IPS-18a (cell line): ENCODE measurements around the gene CYP39A1.

Experiments used
- H3K27ac ChIP-seq: one replicate; pipeline ENCODE4 v1.5.1; 2013; ENCODE audit warnings: low read length
- H3K27me3 ChIP-seq: one replicate; pipeline ENCODE4 v1.6.1; 2013; ENCODE audit warnings: mild to moderate bottlenecking, low read length; ENCODE audit not compliant: control insufficient read depth, insufficient read depth
- H3K36me3 ChIP-seq: one replicate; pipeline ENCODE4 v1.6.1; 2013; ENCODE audit warnings: low read depth, low read length; ENCODE audit not compliant: control insufficient read depth
- H3K4me1 ChIP-seq: one replicate; pipeline ENCODE4 v1.6.1; 2013; ENCODE audit warnings: low read depth, low read length; ENCODE audit not compliant: control insufficient read depth
- H3K4me3 ChIP-seq: one replicate; pipeline ENCODE4 v1.5.1; 2013; ENCODE audit warnings: low read length
- H3K9ac ChIP-seq: one replicate; pipeline ENCODE4 v1.6.1; 2013; ENCODE audit warnings: mild to moderate bottlenecking, low read length, moderate library complexity
- H3K9me3 ChIP-seq: one replicate; pipeline ENCODE4 v1.6.1; 2013; ENCODE audit warnings: low read depth, low read length; ENCODE audit not compliant: control insufficient read depth

Gene CYP39A1

GRCh38 chr6:46539866-46540265, 112.8 kb downstream of the CYP39A1 start:
- no peaks in the 10 kb centered on the region for H3K9me3 ChIP-seq
- H3K27me3 ChIP-seq, result no peaks in the 10 kb centered on the region
- no peak overlapping the region for H3K4me3 ChIP-seq
- no peaks in the 10 kb centered on the region for H3K36me3 ChIP-seq
- no peak overlapping the region for H3K27ac ChIP-seq
- H3K9ac ChIP-seq, result no peak overlapping the region
- no peaks in the 10 kb centered on the region for H3K4me1 ChIP-seq

GRCh38 chr6:46538800-46539480, 113.7 kb downstream of the CYP39A1 start:
- H3K4me3 ChIP-seq, result no peak overlapping the region
- H3K27ac ChIP-seq, result no peak overlapping the region
- H3K9ac ChIP-seq, result no peak overlapping the region
- H3K36me3 ChIP-seq, result no peaks in the 10 kb centered on the region
- H3K4me1 ChIP-seq, result no peaks in the 10 kb centered on the region
- no peaks in the 10 kb centered on the region for H3K27me3 ChIP-seq
- H3K9me3 ChIP-seq, result no peaks in the 10 kb centered on the region

GRCh38 chr6:46530896-46531295, 121.7 kb downstream of the CYP39A1 start:
- peaks cover 5% of the 10 kb centered on the region for H3K4me1 ChIP-seq
- H3K9me3 ChIP-seq, result no peaks in the 10 kb centered on the region
- no peak overlapping the region for H3K4me3 ChIP-seq
- H3K36me3 ChIP-seq, result no peaks in the 10 kb centered on the region
- no peak overlapping the region for H3K27ac ChIP-seq
- H3K27me3 ChIP-seq, result no peaks in the 10 kb centered on the region
- no peak overlapping the region for H3K9ac ChIP-seq

GRCh38 chr6:46528961-46529750, 123.5 kb downstream of the CYP39A1 start:
- H3K9me3 ChIP-seq, result no peaks in the 10 kb centered on the region
- no peaks in the 10 kb centered on the region for H3K27me3 ChIP-seq
- no peaks in the 10 kb centered on the region for H3K36me3 ChIP-seq
- no peak overlapping the region for H3K4me3 ChIP-seq
- H3K9ac ChIP-seq, result no peak overlapping the region
- H3K4me1 ChIP-seq, result peaks cover 5% of the 10 kb centered on the region
- no peak overlapping the region for H3K27ac ChIP-seq

DNA sequence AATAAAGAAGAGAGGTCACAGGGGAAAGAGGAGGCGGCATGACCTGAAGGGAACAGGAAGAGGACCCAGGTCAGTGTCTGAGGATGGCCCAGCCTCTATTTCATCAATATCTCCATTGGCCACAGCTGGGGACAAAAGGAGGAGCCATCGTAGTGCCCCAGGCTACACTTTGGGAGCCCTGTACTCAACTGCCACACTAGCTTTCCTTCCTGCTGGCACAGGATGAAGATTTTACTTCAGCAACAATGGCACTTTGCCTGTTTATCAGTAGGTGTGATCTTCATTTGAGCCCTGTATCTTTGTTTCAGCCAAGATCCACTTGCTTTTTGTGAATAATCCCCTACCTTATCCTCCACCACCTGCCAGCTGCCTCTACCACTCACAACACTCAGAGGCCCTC, 126.0 kb downstream of the CYP39A1 start:
- Histone ChIP-seq H3K4me1 (peaks cover 5% of the 10 kb centered on the region), H3K4me3 (no peak overlapping the region), H3K36me3 (no peaks in the 10 kb centered on the region), H3K9me3 (no peaks in the 10 kb centered on the region), H3K27ac (no peak overlapping the region), H3K27me3 (no peaks in the 10 kb centered on the region), H3K9ac (no peak overlapping the region)

DNA sequence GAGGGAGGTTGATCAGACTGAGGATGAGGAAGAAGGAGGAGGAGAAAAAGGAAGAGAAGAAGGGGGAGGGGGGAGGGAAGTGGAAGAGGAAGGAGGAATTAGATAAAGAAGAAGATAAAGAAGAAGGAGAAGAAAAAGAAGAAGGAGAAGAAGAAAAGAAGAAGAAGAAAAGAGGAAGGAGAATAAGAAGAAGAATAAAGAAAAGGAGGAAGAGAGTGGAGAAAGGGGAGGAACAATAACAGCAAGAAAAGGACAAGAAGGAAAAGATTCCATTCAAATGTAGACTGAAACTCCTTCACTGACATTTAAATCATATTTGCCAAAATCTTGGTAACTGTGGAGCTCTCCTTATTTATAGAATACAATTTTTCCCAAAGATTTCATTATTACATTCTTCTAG, 127.0 kb downstream of the CYP39A1 start:
- Histone ChIP-seq H3K36me3 (no peaks in the 10 kb centered on the region), H3K27ac (no peak overlapping the region), H3K4me3 (no peak overlapping the region), H3K4me1 (peaks cover 5% of the 10 kb centered on the region), H3K9me3 (no peaks in the 10 kb centered on the region), H3K9ac (no peak overlapping the region), H3K27me3 (no peaks in the 10 kb centered on the region)

DNA sequence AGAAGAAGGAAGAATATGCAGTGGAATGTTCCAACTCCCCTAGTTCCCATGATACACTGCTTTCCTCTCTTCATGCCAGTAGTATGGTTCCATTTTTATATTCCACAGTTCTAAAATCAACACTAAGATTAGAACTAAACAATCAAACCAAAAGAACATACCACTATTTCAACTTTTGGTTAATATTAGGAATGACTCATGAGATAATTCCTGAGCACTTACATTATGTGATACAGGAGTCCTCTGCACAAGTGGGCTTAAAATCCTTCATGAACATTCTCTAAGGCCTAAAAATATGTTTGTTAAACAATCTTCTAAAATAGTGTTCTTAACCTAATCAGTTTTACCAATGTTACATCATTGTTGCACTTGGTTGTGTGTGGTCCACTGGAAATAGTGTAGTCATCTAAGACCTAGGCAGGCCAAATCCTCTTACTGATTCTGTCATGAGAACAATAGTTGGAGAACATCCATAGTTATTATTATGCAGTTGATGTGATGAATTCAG, 131.1 kb downstream of the CYP39A1 start:
- Histone ChIP-seq H3K27me3 (no peaks in the 10 kb centered on the region), H3K36me3 (no peaks in the 10 kb centered on the region), H3K4me1 (no peaks in the 10 kb centered on the region), H3K4me3 (no peak overlapping the region), H3K9me3 (no peaks in the 10 kb centered on the region), H3K27ac (no peak overlapping the region), H3K9ac (no peak overlapping the region)

DNA sequence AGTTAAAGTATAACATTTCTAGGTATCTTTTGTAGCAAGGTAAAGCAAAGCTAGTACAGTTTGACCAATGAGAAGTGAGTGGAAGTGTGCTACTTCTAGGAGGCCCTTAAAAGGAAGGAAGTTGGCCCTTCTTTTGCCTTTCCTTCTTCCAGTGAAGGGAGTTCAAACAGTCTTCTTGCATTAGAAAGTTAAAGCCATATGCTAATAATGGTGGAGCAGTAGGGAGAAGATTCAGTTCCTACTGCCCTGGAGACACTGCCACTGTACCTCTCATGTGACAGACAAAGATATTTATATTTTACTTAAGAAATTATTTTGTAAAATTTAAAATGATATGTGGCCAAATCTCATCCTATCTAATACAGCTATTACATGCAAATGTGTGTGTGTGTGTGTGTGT, 135.4 kb downstream of the CYP39A1 start:
- no peaks in the 10 kb centered on the region for H3K9me3 ChIP-seq
- H3K27me3 ChIP-seq, result no peaks in the 10 kb centered on the region
- no peak overlapping the region for H3K9ac ChIP-seq
- no peak overlapping the region for H3K4me3 ChIP-seq
- H3K27ac ChIP-seq, result no peak overlapping the region
- no peaks in the 10 kb centered on the region for H3K36me3 ChIP-seq
- no peaks in the 10 kb centered on the region for H3K4me1 ChIP-seq

DNA sequence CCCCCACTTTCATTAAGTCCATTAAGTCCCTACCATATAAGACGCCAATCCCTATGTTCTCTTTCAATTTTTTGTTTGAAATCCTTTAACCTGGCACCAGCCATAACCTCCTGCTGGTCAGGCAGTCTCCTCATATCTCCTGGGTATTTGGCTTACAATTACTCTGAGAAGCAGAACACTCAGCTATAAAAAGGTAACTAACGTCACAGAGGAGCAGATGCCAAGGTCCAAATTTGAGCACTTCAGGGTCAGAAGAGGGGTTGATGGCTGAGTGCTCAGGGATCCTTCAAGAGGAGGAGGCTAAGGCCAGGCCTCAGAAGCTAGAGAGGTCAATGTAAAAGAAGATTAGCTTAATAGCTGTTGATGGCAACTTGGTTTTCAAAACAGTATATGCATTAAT, 139.1 kb downstream of the CYP39A1 start:
- no peaks in the 10 kb centered on the region for H3K9me3 ChIP-seq
- H3K27me3 ChIP-seq, result no peaks in the 10 kb centered on the region
- H3K4me1 ChIP-seq, result no peaks in the 10 kb centered on the region
- H3K9ac ChIP-seq, result no peak overlapping the region
- no peak overlapping the region for H3K4me3 ChIP-seq
- no peaks in the 10 kb centered on the region for H3K36me3 ChIP-seq
- H3K27ac ChIP-seq, result no peak overlapping the region

DNA sequence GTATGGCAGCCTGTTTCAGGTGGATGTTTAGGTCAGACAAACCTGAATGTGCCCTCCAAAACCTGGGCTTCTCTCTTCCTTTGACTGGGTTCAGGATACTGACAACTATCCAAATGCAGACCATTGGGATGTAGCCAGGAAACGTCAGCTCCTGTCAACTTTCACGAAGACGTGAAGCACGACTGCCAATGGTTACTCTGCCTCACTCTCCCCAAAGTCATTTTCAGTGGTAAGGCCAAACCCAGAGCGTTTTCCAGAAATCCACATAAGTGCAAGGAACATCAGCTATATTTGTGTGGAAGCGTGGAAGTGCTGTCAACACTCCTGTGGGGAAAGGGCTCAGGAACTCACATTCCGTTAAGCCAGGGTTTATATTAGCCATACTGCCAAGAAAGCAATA, 141.3 kb downstream of the CYP39A1 start:
- no peak overlapping the region for H3K9ac ChIP-seq
- no peaks in the 10 kb centered on the region for H3K9me3 ChIP-seq
- H3K4me1 ChIP-seq, result no peaks in the 10 kb centered on the region
- no peaks in the 10 kb centered on the region for H3K36me3 ChIP-seq
- no peaks in the 10 kb centered on the region for H3K27me3 ChIP-seq
- no peak overlapping the region for H3K27ac ChIP-seq
- H3K4me3 ChIP-seq, result no peak overlapping the region

DNA sequence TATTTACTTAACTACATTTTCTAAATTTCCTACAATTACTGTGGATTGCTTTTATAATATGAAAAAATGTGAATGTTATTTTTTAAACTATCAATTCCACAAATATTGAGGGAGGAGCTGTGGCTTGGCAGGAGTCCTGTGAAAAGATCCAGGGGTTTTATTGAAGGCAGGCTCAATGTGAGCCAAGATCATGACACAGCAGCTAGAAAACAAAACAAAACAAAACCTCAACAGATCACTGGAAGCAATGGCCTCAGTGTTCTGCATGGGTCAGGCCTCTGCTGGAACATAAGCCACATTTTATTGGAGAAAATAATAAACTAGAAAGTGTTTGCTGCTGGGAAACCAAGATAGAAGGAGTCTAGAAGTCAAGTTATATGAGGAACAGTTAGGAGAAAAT, 142.0 kb downstream of the CYP39A1 start:
- no peak overlapping the region for H3K4me3 ChIP-seq
- H3K9ac ChIP-seq, result no peak overlapping the region
- no peaks in the 10 kb centered on the region for H3K36me3 ChIP-seq
- H3K27ac ChIP-seq, result no peak overlapping the region
- no peaks in the 10 kb centered on the region for H3K27me3 ChIP-seq
- H3K9me3 ChIP-seq, result no peaks in the 10 kb centered on the region
- H3K4me1 ChIP-seq, result no peaks in the 10 kb centered on the region
